ENCODE measurements around the gene SHC2.
A peak's percentile ranks its signal among the peaks of the same experiment; 100 is the strongest.
"Not testable (repeated sequence)": the region's sequence is repeated elsewhere in the genome, so short reads cannot be mapped to it uniquely, and the experiment has no call there.

Gene SHC2

DNA sequence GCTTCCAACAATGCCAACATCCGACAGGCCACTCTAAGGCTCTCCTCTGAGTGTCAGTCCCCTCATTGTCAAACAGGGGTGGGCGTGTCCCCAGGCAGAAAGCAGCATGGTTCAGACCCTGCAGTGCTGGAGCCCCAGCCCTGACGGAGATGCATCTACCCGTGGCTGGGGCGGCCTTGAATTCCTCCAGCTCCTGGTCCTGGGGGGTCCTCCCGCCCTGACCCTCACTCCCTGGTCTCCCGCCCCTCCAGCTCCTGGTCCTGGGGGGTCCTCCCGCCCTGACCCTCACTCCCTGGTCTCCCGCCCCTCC, 38.0 kb downstream of the SHC2 start:
- DNase-seq (ENCODE audit: low spot score) = not testable (repeated sequence)

DNA sequence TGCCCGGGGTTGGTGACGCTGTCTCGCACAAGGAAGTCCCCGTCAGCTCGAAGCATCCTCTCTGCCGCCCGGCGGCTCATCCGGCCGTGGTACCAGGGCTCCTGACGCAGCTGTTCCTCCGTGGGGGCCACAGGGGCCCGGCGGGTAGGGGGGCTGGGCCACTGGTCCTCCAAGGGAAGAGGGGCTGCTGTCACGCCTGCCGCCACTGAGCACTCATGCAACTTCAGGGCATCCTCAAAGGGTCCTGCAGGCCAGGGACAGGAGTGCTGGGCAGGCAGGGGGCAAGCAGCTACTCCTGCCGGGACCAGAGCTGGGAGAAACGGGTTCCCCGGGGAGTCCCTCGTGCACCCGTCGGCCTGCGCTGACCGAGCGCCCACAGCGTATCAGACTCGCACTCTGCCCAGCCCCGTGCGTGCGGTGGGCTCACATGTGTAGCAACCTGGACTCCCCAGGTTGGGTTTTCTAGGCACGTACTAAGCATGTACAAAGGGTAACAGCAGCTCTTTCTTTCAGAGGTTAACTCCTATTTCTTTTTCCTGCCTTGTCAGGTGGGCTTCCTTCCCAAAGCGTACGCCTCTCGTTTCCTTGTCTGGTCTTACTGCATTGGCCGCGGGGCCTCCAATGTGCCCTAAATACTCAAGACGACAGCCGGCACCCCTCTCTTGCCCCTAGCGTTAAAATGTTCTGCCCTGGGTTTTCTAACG, 38.5 kb downstream of the SHC2 start:
- no peak for DNase-seq (ENCODE audit: low spot score)

GRCh38 chr19:419721-420515, 40.9 kb downstream of the SHC2 start:
- DNase-seq (ENCODE audit: low spot score) = no peak

- DNase-seq (ENCODE audit: low spot score) = no peak
These were observed 41.8 kb downstream of the SHC2 start for GRCh38 chr19:418761-419671.

DNA sequence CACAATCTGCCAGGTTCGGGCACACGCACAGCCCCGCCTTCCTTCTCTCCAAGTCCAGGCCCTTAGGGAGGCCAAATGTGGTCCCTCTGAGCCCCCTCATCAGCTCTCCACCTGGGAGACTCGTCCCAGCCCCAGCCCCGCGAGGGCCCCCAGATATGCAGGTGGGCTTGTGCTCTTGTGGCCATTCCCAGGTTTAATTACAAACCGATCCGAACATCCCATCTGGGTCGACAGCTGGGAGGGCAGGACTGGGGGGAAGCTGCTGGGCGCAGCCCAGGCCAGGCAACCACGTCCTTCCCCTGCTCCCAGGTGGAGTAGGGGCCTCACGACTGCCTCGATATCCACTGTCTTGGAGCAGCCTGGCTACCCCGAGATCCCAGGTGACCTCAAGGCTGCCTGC, 44.4 kb downstream of the SHC2 start:
- no peak for DNase-seq (ENCODE audit: low spot score)

- no peak for DNase-seq (ENCODE audit: low spot score)
These were observed 45.5 kb downstream of the SHC2 start for GRCh38 chr19:415292-415691.

DNA sequence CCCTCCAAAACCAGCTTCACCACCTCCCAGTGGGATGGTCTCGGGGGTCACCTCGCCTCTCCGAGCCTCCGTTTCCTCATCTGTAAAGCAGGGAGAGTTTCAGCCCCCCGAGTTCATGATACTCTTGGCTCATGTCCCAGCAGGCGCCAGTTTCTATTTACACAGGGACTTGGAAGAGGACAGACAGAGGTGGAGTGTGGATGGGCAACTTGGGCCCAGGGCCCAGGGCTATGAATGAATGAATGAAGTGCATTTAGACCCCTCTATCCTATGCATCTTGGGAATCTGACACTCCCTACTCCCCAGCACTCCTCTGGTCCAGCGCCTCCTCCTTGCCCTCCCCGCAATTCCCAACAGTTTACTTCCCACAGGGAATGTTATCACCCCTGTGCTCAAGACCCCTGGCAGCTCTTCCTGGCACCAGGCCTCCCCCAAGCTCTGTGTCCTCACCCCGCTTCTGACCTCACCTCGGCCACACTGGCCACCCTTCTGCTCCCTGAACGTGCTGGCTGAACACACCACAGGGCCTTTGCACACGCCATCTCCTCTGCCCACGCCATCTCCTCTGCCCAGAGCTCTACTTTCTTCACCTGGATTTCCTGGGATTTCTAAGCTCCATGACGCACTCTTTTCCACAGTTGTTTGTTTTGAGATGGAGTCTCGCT, 46.9 kb downstream of the SHC2 start:
- DNase-seq (ENCODE audit: low spot score) = no peak

DNA sequence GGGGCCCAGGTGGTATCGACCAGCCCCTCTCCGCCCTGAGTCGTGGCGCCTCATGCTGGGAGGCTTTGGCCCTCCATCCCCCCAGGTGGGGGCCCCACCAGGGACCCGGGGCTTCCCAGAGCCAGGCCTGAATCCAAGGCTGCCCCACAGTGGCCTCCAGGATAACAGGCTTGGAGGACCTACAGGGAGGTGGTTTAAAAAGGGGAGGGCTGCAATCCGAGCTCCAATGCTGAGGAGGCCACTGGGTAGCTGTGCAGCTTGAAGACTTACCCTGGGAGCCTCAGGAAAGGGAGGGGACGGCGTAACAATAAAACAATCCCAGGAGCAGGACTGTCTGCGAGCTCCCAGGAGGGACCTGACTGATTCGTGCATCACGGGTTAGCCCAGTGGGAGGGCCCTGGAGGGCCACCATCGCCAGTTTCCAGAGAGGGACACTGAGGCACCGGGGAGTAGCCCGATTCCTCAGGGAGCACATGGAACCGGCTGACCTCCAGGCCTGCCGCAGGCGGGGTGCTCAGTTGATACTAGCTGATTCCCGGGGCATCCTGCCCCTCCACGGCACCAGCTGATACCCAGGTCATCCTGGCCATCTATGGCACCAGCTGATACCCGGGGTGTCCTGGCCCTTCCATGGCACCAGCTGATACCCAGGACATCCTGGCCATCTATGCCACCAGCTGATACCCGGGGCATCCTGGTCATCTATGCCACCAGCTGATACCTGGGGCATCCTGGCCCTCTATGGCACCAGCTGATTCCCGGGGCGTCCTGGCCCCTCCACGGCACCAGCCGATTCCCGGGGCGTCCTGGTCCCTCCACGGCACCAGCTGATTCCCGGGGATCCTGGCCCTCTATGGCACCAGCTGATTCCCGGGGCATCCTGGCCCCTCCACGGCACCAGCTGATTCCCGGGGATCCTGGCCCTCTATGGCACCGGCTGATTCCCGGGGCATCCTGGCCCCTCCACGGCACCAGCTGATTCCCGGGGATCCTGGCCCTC, 48.2 kb downstream of the SHC2 start:
- DNase-seq (ENCODE audit: low spot score) = peak; percentile 76

DNA sequence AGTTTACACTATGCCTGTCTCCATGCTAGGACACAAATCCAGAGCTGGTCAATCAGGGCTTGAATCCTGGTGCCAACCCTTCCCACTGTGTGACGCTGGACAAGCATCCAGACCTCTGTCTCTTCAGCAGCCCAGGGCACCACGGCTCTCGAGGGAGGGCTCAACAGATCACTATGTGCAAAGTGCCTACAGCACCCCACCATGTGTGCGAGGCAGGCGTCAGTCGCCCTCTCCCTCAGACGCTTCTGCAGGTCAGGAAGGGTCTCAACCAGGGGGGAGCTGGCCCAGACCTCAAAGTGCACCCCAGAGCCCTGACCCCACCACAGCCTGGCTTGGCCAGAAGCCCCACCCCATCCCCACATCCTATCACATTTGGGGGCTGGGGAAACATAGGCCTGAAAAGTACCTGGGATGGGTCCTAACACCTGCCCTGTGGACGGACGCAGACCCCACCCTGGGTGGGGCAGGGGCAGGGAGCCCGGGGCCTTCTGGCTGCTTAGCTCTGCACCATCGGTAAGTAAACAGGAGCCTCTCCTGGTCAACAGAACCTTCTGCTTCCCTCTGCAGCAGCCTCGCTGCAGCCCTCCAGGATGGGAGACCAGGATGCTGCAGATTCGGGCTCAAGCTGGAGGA, 49.0 kb downstream of the SHC2 start:
- DNase-seq (ENCODE audit: low spot score) = no peak

DNA sequence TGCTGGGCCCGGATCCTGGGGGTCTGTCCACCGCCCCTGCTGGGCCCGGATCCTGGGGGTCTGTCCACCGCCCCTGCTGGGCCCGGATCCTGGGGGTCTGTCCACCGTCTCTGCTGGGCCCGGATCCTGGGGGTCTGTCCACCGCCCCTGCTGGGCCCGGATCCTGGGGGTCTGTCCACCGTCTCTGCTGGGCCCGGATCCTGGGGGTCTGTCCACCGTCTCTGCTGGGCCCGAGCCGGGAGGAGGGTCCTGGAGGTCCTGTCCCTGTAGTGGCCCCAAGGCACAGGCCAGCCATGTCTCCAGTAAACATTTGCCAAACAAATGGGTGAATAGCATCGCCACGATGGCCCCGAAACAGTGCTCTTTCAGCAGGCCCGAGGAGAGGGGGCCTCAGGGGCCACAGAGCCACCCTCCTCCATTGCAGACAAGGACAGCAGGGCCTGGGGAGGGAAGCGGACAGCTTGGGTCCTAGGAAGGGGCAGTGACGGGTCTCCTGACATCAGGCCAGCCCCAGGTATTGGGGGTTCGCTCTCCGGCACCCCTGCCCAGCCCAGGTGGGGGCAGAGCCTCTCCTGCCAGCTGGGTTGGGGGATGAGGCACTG, 49.6 kb downstream of the SHC2 start:
- not testable (repeated sequence) for DNase-seq (ENCODE audit: low spot score)

GRCh38 chr19:410243-410781, 50.5 kb downstream of the SHC2 start:
- no peak for DNase-seq (ENCODE audit: low spot score)

- DNase-seq (ENCODE audit: low spot score) = no peak
These were observed 51.2 kb downstream of the SHC2 start for GRCh38 chr19:409516-410242.

- no peak for DNase-seq (ENCODE audit: low spot score)
These were observed 51.8 kb downstream of the SHC2 start, which contains the start of gene C2CD4C for GRCh38 chr19:408902-409515. Gene C2CD4C (minus strand): TSS chr19:409147. CDS start chr19:408361, 786 bp downstream.

GRCh38 chr19:408441-408901, 52.4 kb downstream of the SHC2 start:
- no peak for DNase-seq (ENCODE audit: low spot score)

GRCh38 chr19:407511-408440, 53.1 kb downstream of the SHC2 start:
- no peak for DNase-seq (ENCODE audit: low spot score)

DNA sequence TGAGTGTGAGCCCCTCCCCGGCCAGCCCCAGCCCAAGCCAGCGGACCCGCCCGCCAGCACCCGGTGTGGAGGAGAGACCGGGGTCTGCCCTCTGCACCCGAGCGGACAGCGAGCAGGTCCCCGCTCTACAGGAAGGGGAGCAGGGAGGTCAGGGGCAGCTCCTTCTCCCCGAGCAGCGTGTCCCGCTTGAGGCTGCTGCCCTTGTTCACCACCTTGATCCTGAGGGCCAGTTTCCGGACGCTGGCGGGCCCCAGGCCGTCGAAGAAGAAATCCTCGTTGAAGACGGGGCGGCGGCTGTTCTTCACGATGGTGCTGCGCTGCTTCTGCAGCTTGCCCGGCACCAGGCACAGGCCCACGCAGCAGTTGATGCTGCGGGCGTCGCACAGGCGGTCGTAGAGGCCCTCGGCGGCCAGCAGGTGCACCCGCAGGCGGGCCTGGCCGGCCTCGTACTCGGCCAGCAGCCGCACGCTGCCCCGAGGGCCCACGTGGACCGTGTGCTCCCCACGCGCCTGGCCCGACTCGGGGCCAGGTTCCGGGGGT, 53.8 kb downstream of the SHC2 start:
- DNase-seq (ENCODE audit: low spot score) = no peak
